H9 (cell line): ENCODE results near the gene EVL. TPM values are rescaled to one million over a fixed set of nuclear protein-coding genes. Genes with fewer than 3 reads are reported as not detected.

Experiments
- DNase-seq: peaks from one replicate; pipeline ENCODE4 v3.0.0-alpha.2; 2017
- H2AFZ ChIP-seq: one replicate; pipeline ENCODE4 v1.6.1; 2013; ENCODE audit warnings: mild to moderate bottlenecking, low read length, control low read depth, moderate library complexity
- H2AK5ac ChIP-seq: 2 replicates; pipeline ENCODE4 v1.6.1; 2013; ENCODE audit warnings: low read length, control low read depth, mixed read lengths; ENCODE audit not compliant: insufficient read length
- H2BK120ac ChIP-seq: one replicate; pipeline ENCODE4 v1.6.1; 2013; ENCODE audit warnings: low read depth, mild to moderate bottlenecking, low read length, control low read depth, inconsistent platforms; ENCODE audit not compliant: poor library complexity, severe bottlenecking
- H2BK12ac ChIP-seq: 2 replicates; pipeline ENCODE4 v1.6.1; 2013; ENCODE audit warnings: low read length, control low read depth, mixed read lengths, low read depth; ENCODE audit not compliant: insufficient read length
- H2BK15ac ChIP-seq: 2 replicates; pipeline ENCODE4 v1.6.1; 2013; ENCODE audit warnings: low read depth, low read length, control low read depth
- H2BK20ac ChIP-seq: one replicate; pipeline ENCODE4 v1.6.1; 2013; ENCODE audit warnings: low read depth, mild to moderate bottlenecking, low read length, control low read depth, inconsistent platforms; ENCODE audit not compliant: poor library complexity, severe bottlenecking
- H2BK5ac ChIP-seq: 2 replicates; pipeline ENCODE4 v1.6.1; 2013; ENCODE audit warnings: low read length, control low read depth, mixed read lengths; ENCODE audit not compliant: insufficient read length
- H3K14ac ChIP-seq: 2 replicates; pipeline ENCODE4 v1.6.1; 2013; ENCODE audit warnings: low read length, control low read depth; ENCODE audit not compliant: insufficient read depth
- H3K18ac ChIP-seq: 2 replicates; pipeline ENCODE4 v1.6.1; 2013; ENCODE audit warnings: low read depth, mild to moderate bottlenecking, mixed read lengths, low read length, control low read depth; ENCODE audit not compliant: insufficient read length
- H3K23ac ChIP-seq: 2 replicates; pipeline ENCODE4 v1.6.1; 2013; ENCODE audit warnings: low read length, control low read depth, mixed read lengths, low read depth; ENCODE audit not compliant: insufficient read length
- H3K23me2 ChIP-seq: 2 replicates; pipeline ENCODE4 v1.6.1; 2013; ENCODE audit warnings: low read depth, mild to moderate bottlenecking, mixed read lengths, low read length, control low read depth; ENCODE audit not compliant: insufficient read length, poor library complexity, severe bottlenecking
- H3K27ac ChIP-seq: 2 replicates; pipeline ENCODE4 v1.5.1; 2013; ENCODE audit warnings: low read length, control low read depth, mixed read lengths, low read depth; ENCODE audit not compliant: insufficient read length
- H3K27me3 ChIP-seq: 2 replicates; pipeline ENCODE4 v1.6.1; 2013; ENCODE audit warnings: low read length, control low read depth, inconsistent platforms; ENCODE audit not compliant: insufficient read depth
- H3K4ac ChIP-seq: 2 replicates; pipeline ENCODE4 v1.6.1; 2013; ENCODE audit warnings: low read depth, mild to moderate bottlenecking, control low read depth, inconsistent platforms, low read length, moderate library complexity
- H3K4me1 ChIP-seq: 2 replicates; pipeline ENCODE4 v1.6.1; 2013; ENCODE audit warnings: low read length, control low read depth, inconsistent platforms; ENCODE audit not compliant: insufficient read depth
- H3K4me2 ChIP-seq: 2 replicates; pipeline ENCODE4 v1.6.1; 2013; ENCODE audit warnings: low read length, control low read depth, mixed read lengths; ENCODE audit not compliant: insufficient read length, insufficient read depth
- H3K56ac ChIP-seq: 2 replicates; pipeline ENCODE4 v1.6.1; 2013; ENCODE audit warnings: low read depth, mild to moderate bottlenecking, mixed read lengths, low read length, control low read depth; ENCODE audit not compliant: insufficient read length
- H3K79me1 ChIP-seq: 2 replicates; pipeline ENCODE4 v1.6.1; 2013; ENCODE audit warnings: low read depth, mild to moderate bottlenecking, moderate library complexity, low read length, control low read depth, inconsistent platforms; ENCODE audit not compliant: insufficient read depth, poor library complexity, severe bottlenecking
- H3K79me2 ChIP-seq: 2 replicates; pipeline ENCODE4 v1.6.1; 2013; ENCODE audit warnings: low read length, control low read depth, inconsistent platforms; ENCODE audit not compliant: insufficient read depth
- H3K9ac ChIP-seq: 2 replicates; pipeline ENCODE4 v1.6.1; 2013; ENCODE audit warnings: low read length, control low read depth, mixed read lengths; ENCODE audit not compliant: insufficient read length; ENCODE audit errors: extremely low read depth
- H3K9me3 ChIP-seq: one replicate; pipeline ENCODE4 v1.6.1; 2013; ENCODE audit warnings: low read depth, low read length, inconsistent platforms; ENCODE audit not compliant: control insufficient read depth
- H3T11ph ChIP-seq: one replicate; pipeline ENCODE4 v1.6.1; 2013; ENCODE audit warnings: mild to moderate bottlenecking, low read length, control low read depth, inconsistent platforms
- H4K20me1 ChIP-seq: one replicate; pipeline ENCODE4 v1.6.1; 2013; ENCODE audit not compliant: control insufficient read depth, insufficient read length, insufficient read depth
- H4K5ac ChIP-seq: 2 replicates; pipeline ENCODE4 v1.6.1; 2013; ENCODE audit warnings: low read depth, mild to moderate bottlenecking, mixed read lengths, low read length, control low read depth; ENCODE audit not compliant: insufficient read length
- H4K8ac ChIP-seq: replicated peaks from 2 replicates; pipeline ENCODE4 v1.6.1; 2013; ENCODE audit warnings: low read length, control low read depth, mixed read lengths, low read depth; ENCODE audit not compliant: insufficient read length
- H4K91ac ChIP-seq: 2 replicates; pipeline ENCODE4 v1.6.1; 2013; ENCODE audit warnings: low read depth, mild to moderate bottlenecking, moderate library complexity, mixed read lengths, low read length, control low read depth; ENCODE audit not compliant: insufficient read length
- H3K27ac Mint-ChIP-seq, 3 experiments: 2 replicates in 2 of 3; 3 replicates in 1 of 3; pipeline ENCODE4 v1.8.0; 2020 to 2021; ENCODE audit warnings: mixed read lengths in 3 of 3, mild to moderate bottlenecking in 1 of 3, moderate library complexity in 1 of 3
- H3K27me3 Mint-ChIP-seq: 2 replicates; pipeline ENCODE4 v1.8.0; 2021; ENCODE audit warnings: low read depth, mild to moderate bottlenecking, moderate library complexity, mixed read lengths
- H3K36me3 Mint-ChIP-seq, 3 experiments: 2 replicates in 2 of 3; 3 replicates in 1 of 3; pipeline ENCODE4 v1.8.0; 2020 to 2021; ENCODE audit warnings: low read depth in 3 of 3, mixed read lengths in 3 of 3; ENCODE audit not compliant: insufficient read depth in 1 of 3
- H3K4me1 Mint-ChIP-seq, 2 experiments: 2 replicates each; pipeline ENCODE4 v1.8.0; 2020; ENCODE audit warnings: mixed read lengths in 2 of 2
- H3K4me3 Mint-ChIP-seq, 2 experiments: 2 replicates in 1 of 2; 3 replicates in 1 of 2; pipeline ENCODE4 v1.8.0; 2020 to 2021; ENCODE audit warnings: mild to moderate bottlenecking in 2 of 2, mixed read lengths in 2 of 2, moderate library complexity in 1 of 2
- H3K9me3 Mint-ChIP-seq, 2 experiments: 2 replicates in 1 of 2; 3 replicates in 1 of 2; pipeline ENCODE4 v1.8.0; 2020; ENCODE audit warnings: mild to moderate bottlenecking in 2 of 2, mixed read lengths in 2 of 2, moderate library complexity in 1 of 2
- CTCF ChIP-seq: fragments of 200-600 bp; sonication (generic); conservative IDR thresholded peaks from 3 replicates; pipeline ENCODE4 v1.8.0; 2021; ENCODE audit warnings: antibody characterized with exemption, mild to moderate bottlenecking
- WGBS: extraction: QIAGEN DNeasy Blood & Tissue Kit; methylation state at CpG from one replicate; pipeline ENCODE4 v1.1.7; 2013; ENCODE audit warnings: missing lambda C conversion rate, low lambda C conversion rate, mixed read lengths; ENCODE audit not compliant: insufficient read length; ENCODE audit errors: extremely low coverage; 5-methylcytosine and 5-hydroxymethylcytosine counted together
- total RNA-seq: library from RNA; stranded (reverse); gene quantifications from 2 replicates; pipeline ENCODE4 v1.2.1, GENCODE V29; 2021

EVL gene
- total RNA-seq, 1 experiment from 2014 or later = 53.2 TPM

GRCh38 chr14:100107236-100107635 lies 42.0 kb downstream of the EVL start:
- H3K4me1 ChIP-seq = peaks cover 1% of the 10 kb centered on the region; the same call in 1 of the 2 replicates

More at GRCh38 chr14:100107236-100107635, 42.0 kb downstream of the EVL start:
- DNase-seq = no peak
- Histone ChIP-seq H3K27ac (no peak overlapping the region), H3K79me2 (no peaks in the 10 kb centered on the region), H3K14ac (no peak overlapping the region), H2AK5ac (no peak overlapping the region), H3K4ac (no peak overlapping the region), H4K20me1 (no peaks in the 10 kb centered on the region), H3K9me3 (no peaks in the 10 kb centered on the region), H2BK15ac (no peak overlapping the region), H2AFZ (no peak overlapping the region), H3K4me2 (no peak overlapping the region), H4K5ac (no peak overlapping the region), H2BK20ac (no peak overlapping the region), H3K23me2 (no peaks in the 10 kb centered on the region), H2BK120ac (no peak overlapping the region), H2BK5ac (no peak overlapping the region), H3T11ph (no peak overlapping the region), H4K91ac (no peak overlapping the region), H3K27me3 (no peaks in the 10 kb centered on the region), H4K8ac (no peak overlapping the region), H3K56ac (no peak overlapping the region), H3K9ac (no peak overlapping the region), H3K79me1 (no peaks in the 10 kb centered on the region), H3K23ac (no peak overlapping the region), H3K18ac (no peak overlapping the region), H2BK12ac (no peak overlapping the region)
- Mint-ChIP-seq H3K4me1 (peaks cover 18 to 20% of the 10 kb centered on the region in 2 experiments), H3K4me3 (no peak overlapping the region), H3K9me3 (no peaks in the 10 kb centered on the region), H3K27me3 (no peaks in the 10 kb centered on the region), H3K27ac (peak overlapping the region in 1 of 3 experiments; percentile 22; a peak in 1 of 7 replicates), H3K36me3 (no peaks in the 10 kb centered on the region; a peak in 1 of 7 replicates)
- WGBS = no CpG with 5 or more reads among the region's 5 CpGs
- no peak for TF ChIP-seq CTCF
